WTC11 (cell line): Measurements from ENCODE around the gene PTPRS. TPM values are rescaled to one million over a fixed set of nuclear protein-coding genes. Genes with fewer than 3 reads are reported as not detected.

Experiments
- ATAC-seq: fragments of 200-7000 bp; cut with Tn5 transposase; 2 replicates; pipeline ENCODE4 v1.10.0; 2021; ENCODE audit warnings: mild to moderate bottlenecking, moderate library complexity
- CTCF ChIA-PET: fragments of 300-600 bp; sonication (Branson Sonifier 250); formaldehyde crosslinking; loops from one replicate; lab custom pipeline; 2021; ENCODE audit warnings: antibody characterized with exemption; lab: Charles Lee
- POLR2A ChIA-PET: fragments of 350-600 bp; sonication (Branson Sonifier 250); formaldehyde crosslinking; loops from one replicate; lab custom pipeline; 2021; ENCODE audit warnings: antibody characterized with exemption; lab: Charles Lee
- DNase-seq: peaks from one replicate; pipeline ENCODE4 v3.0.0; 2021; ENCODE audit warnings: low spot score
- H3K27ac Mint-ChIP-seq: 2 replicates; pipeline ENCODE4 v1.8.0; 2021; ENCODE audit warnings: mixed read lengths
- H3K27me3 Mint-ChIP-seq: 2 replicates; pipeline ENCODE4 v1.8.0; 2021; ENCODE audit warnings: low read depth, mild to moderate bottlenecking, moderate library complexity, mixed read lengths
- H3K36me3 Mint-ChIP-seq: 2 replicates; pipeline ENCODE4 v1.8.0; 2021; ENCODE audit warnings: mixed read lengths
- H3K4me1 Mint-ChIP-seq: 2 replicates; pipeline ENCODE4 v1.8.0; 2022; ENCODE audit warnings: mixed read lengths
- H3K4me3 Mint-ChIP-seq: 2 replicates; pipeline ENCODE4 v1.8.0; 2021; ENCODE audit warnings: mild to moderate bottlenecking, moderate library complexity, mixed read lengths
- H3K9me3 Mint-ChIP-seq: 2 replicates; pipeline ENCODE4 v1.8.0; 2021; ENCODE audit warnings: mixed read lengths
- AR ChIP-seq: fragments of 250-450 bp; sonication (Bioruptor Pico); IDR thresholded peaks from 2 replicates; pipeline ENCODE4 v1.9.0; 2021; ENCODE audit warnings: mild to moderate bottlenecking
- ATF2 ChIP-seq: sonication (generic); formaldehyde crosslinking; IDR thresholded peaks from 2 replicates; pipeline ENCODE4 v1.8.1; 2022; ENCODE audit warnings: low read depth, missing genetic modification reagents, borderline replicate concordance
- ATF3 ChIP-seq: sonication (generic); formaldehyde crosslinking; conservative IDR thresholded peaks from 2 replicates; pipeline ENCODE4 v1.8.1; 2022; ENCODE audit warnings: mild to moderate bottlenecking, missing genetic modification reagents
- CREB1 ChIP-seq: sonication (generic); formaldehyde crosslinking; IDR thresholded peaks from 2 replicates; pipeline ENCODE4 v1.8.0; 2023; ENCODE audit warnings: mild to moderate bottlenecking, missing genetic modification reagents
- CTCF ChIP-seq: fragments of 200-600 bp; IDR thresholded peaks from 2 replicates; pipeline ENCODE4 v1.8.0; 2022; ENCODE audit warnings: antibody characterized with exemption
- FOXP4 ChIP-seq: sonication (generic); formaldehyde crosslinking; IDR thresholded peaks from 2 replicates; pipeline ENCODE4 v1.8.0; 2022; ENCODE audit warnings: mild to moderate bottlenecking, missing genetic modification reagents
- IRF1 ChIP-seq: sonication (generic); formaldehyde crosslinking; IDR thresholded peaks from 2 replicates; pipeline ENCODE4 v1.8.0; 2023; ENCODE audit warnings: missing genetic modification reagents
- NR1H2 ChIP-seq: sonication (generic); formaldehyde crosslinking; IDR thresholded peaks from 2 replicates; pipeline ENCODE4 v1.9.0; 2021; ENCODE audit warnings: mild to moderate bottlenecking, moderate library complexity, missing genetic modification reagents
- OVOL2 ChIP-seq: fragments of 250-450 bp; sonication (Bioruptor Pico); IDR thresholded peaks from 2 replicates; pipeline ENCODE4 v1.9.0; 2021; ENCODE audit warnings: mild to moderate bottlenecking, borderline replicate concordance
- SP1 ChIP-seq: sonication (generic); formaldehyde crosslinking; conservative IDR thresholded peaks from 2 replicates; pipeline ENCODE4 v1.8.1; 2022; ENCODE audit warnings: missing genetic modification reagents
- TP53 ChIP-seq: sonication (generic); formaldehyde crosslinking; IDR thresholded peaks from 2 replicates; pipeline ENCODE4 v1.8.1; 2023; ENCODE audit warnings: mild to moderate bottlenecking, missing genetic modification reagents
- ZBTB43 ChIP-seq: sonication (generic); formaldehyde crosslinking; IDR thresholded peaks from 2 replicates; pipeline ENCODE4 v1.8.1; 2023; ENCODE audit warnings: mild to moderate bottlenecking, missing genetic modification reagents
- ZNF121 ChIP-seq: sonication (generic); formaldehyde crosslinking; IDR thresholded peaks from 2 replicates; pipeline ENCODE4 v1.8.0; 2023; ENCODE audit warnings: missing genetic modification reagents
- total RNA-seq: library from RNA; stranded (reverse); gene quantifications from 3 replicates; pipeline ENCODE4 v1.2.3, GENCODE V29; 2021

PTPRS gene
- total RNA-seq, 1 experiment from 2014 or later, result 201 TPM

- no peak for TF ChIP-seq OVOL2 (CRISPR knock-in tag)
Observed at GRCh38 chr19:5296021-5296420, 44.6 kb downstream of the PTPRS start (continued).

- no peak for TF ChIP-seq ZBTB43 (CRISPR knock-in tag)
- TF ChIP-seq ATF2 (CRISPR knock-in tag), result no peak
- TF ChIP-seq SP1 (CRISPR knock-in tag), result no peak
- TF ChIP-seq CTCF, result no peak
- TF ChIP-seq ATF3, result no peak
- TF ChIP-seq, all 79 proteins: peak for 0
- Mint-ChIP-seq H3K27ac (no peak overlapping the region; the same call in 1 of the 2 replicates), H3K9me3 (no peaks in the 10 kb centered on the region), H3K4me3 (peak overlapping the region; percentile 79), H3K4me1 (peaks cover 22% of the 10 kb centered on the region), H3K27me3 (no peaks in the 10 kb centered on the region), H3K36me3 (peaks cover 6% of the 10 kb centered on the region; the same call in 1 of the 2 replicates)
- ChIA-PET CTCF (interaction anchor here (2.1 kb wide), 1 partner anchor 33 kb away, joined by 9 read pairs; no protein-coding TSS in a partner anchor), POLR2A (interaction anchor here (0.8 kb wide), 1 partner anchor 44 kb away, joined by 3 read pairs; no protein-coding TSS in a partner anchor)
- DNase-seq, result no peak
- no peak for ATAC-seq
Observed at GRCh38 chr19:5294403-5295160, 46.0 kb downstream of the PTPRS start.

GRCh38 chr19:5293612-5294378 is 46.8 kb downstream of the PTPRS start:
- ATAC-seq, result peak; percentile 66
- H3K4me3 Mint-ChIP-seq, result peak overlapping the region; percentile 79
- H3K9me3 Mint-ChIP-seq, result no peaks in the 10 kb centered on the region
- H3K4me1 Mint-ChIP-seq, result peaks cover 22% of the 10 kb centered on the region
- peak; percentile 73 for DNase-seq
- ChIA-PET CTCF (interaction anchor here (0.5 to 2.1 kb wide), 7 partner anchors 34 to 442 kb away, joined by 3 to 9 read pairs (median 3); no protein-coding TSS in a partner anchor), POLR2A (interaction anchor here (0.8 to 1.3 kb wide), 3 partner anchors 15 to 47 kb away, joined by 3 to 5 read pairs (median 3); partner anchors contain the start of gene PTPRS)
- no peaks in the 10 kb centered on the region for H3K27me3 Mint-ChIP-seq
- H3K27ac Mint-ChIP-seq, result no peak overlapping the region
- H3K36me3 Mint-ChIP-seq, result 0 out of 2 replicates have a peak, but pooled peaks cover 3% of the 10 kb centered on the region
- TF ChIP-seq TP53 (CRISPR knock-in tag) (0 out of 2 replicates have a peak, but pooled peaks have one; percentile 47), ZBTB43 (CRISPR knock-in tag) (no peak), NR1H2 (CRISPR knock-in tag) (no peak), CREB1 (no peak), AR (CRISPR knock-in tag) (no peak), IRF1 (CRISPR knock-in tag) (no peak), FOXP4 (CRISPR knock-in tag) (peak; percentile 19; the same call in 1 of the 2 replicates), ZNF121 (CRISPR knock-in tag) (peak; percentile 68; the same call in 1 of the 2 replicates)
